SH-SY5Y (cell line): ENCODE results near the gene CNTN4.
A peak's percentile ranks its signal among the peaks of the same experiment; 100 is the strongest.

Source experiments
- GATA2 ChIP-seq: IDR thresholded peaks from 2 replicates; pipeline ENCODE4 v1.6.1; 2011; ENCODE audit warnings: mild to moderate bottlenecking, low read depth, low read length
- GATA3 ChIP-seq: IDR thresholded peaks from 2 replicates; pipeline ENCODE4 v1.6.1; 2011; ENCODE audit warnings: low read depth, mild to moderate bottlenecking, low read length, moderate library complexity

Gene CNTN4

GRCh38 chr3:2790266-2790815 lies 691.7 kb downstream of the CNTN4 start:
- TF ChIP-seq GATA2 (no peak), GATA3 (no peak)

DNA sequence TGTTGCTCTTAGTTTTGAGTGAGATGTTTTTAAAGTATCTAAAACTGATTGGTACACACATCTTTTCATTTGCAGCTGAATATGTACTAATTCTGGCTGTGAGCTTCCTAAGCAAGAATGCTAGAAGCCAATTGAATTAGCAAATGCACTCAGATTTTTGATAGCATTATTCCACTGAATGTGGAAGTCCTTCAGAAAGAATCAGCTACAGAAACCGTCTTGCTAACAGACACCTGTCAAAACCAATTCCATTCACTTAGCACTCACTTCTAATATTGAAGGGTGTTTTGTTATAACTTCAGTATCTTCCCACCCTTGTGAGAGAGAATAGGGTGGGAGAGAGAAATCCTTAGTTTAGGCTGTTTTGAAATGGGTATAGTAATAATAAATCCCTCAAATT lies 693.8 kb downstream of the CNTN4 start:
- TF ChIP-seq GATA3: no peak
- no peak; the same call in 1 of the 2 replicates for TF ChIP-seq GATA2

DNA sequence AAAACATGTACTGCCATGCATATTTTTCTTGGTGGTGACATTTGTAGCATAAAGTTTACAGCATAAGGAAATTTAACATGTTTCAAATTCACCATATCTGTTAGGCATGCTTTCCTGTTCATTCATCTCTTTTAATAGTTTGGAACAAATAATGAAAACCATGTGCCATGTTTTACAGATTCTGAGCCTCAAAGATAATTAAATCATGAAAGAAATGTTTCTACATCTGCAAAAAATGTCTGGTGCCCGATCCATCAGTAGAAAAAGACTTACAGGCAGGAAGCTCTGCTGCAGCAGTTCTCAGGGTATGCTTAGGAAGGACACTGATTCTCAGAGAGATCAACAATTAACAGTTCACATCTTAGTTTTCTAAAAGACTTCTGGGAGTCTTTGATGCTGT lies 695.3 kb downstream of the CNTN4 start:
- peak; percentile 17; the same call in 1 of the 2 replicates for TF ChIP-seq GATA2
- TF ChIP-seq GATA3: no peak

GRCh38 chr3:2802429-2802828 lies 703.8 kb downstream of the CNTN4 start:
- TF ChIP-seq GATA2 (no peak), GATA3 (no peak)

DNA sequence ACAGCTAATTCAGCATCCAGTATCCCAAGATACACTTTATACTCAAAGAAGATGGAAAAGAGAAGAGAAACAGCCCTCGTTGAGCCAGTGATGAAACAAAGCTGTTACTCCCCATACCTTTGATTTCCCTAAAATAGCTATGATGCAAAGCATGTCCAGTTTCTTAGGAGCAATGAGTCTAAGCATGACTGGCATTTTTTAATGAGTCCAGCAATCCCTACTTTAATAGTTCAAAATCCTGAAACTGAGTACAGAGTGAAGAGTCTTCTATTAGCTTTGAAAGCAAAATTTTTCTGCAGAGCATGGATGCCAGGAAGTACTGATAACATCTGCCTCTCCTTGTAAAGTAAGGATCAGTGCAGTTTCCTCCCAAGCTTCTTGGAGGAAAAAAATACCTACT lies 708.8 kb downstream of the CNTN4 start:
- TF ChIP-seq GATA3 (no peak), GATA2 (no peak)

DNA sequence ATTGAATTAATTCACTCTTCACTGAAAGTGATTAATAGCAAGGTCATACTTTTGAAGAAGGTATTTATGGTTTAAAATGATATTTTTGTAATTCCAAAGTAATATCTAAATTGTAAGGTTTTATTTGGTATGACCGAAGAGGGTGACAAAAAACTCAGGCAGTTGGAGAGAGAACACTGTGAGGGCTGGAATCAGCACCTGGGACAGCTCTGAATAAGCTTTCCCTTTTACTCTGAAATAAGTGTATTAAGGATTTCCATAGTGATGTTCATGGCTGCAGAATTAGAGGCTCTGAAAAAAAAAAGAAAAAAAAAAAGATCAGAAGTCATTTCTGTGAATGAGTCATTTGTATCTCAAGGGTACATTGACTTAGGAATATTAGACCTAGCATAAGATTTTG lies 712.1 kb downstream of the CNTN4 start:
- TF ChIP-seq GATA3 (no peak), GATA2 (no peak)

GRCh38 chr3:2819571-2819970 lies 720.9 kb downstream of the CNTN4 start:
- TF ChIP-seq GATA3 (no peak), GATA2 (no peak)

GRCh38 chr3:2822611-2823010 lies 723.9 kb downstream of the CNTN4 start:
- TF ChIP-seq GATA3: no peak
- no peak for TF ChIP-seq GATA2

- TF ChIP-seq GATA3: no peak
- TF ChIP-seq GATA2: no peak
These were observed 724.4 kb downstream of the CNTN4 start for GRCh38 chr3:2823031-2823430.

- no peak for TF ChIP-seq GATA3
- no peak for TF ChIP-seq GATA2
These were observed 725.0 kb downstream of the CNTN4 start for GRCh38 chr3:2823437-2824211.

- no peak for TF ChIP-seq GATA2
- no peak for TF ChIP-seq GATA3
These were observed 727.4 kb downstream of the CNTN4 start for GRCh38 chr3:2826036-2826435.

DNA sequence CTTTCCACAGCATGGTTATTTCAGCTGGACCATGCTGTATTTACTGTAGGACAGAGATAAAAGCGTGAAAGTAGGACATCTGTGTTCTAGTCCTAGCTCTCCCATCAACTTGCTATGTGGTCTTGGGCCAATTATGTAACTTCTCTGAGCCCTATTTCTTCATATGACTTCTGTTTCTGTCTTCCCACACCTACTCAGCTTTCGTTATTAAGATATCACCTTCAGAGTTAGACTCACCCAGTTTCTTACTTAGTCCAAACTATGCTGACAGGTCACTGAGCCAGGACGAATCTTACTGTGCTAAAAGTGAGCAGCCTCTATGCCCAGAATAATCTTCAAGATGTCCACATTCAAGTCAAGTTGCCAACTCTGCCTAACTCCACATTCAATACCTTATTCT lies 727.8 kb downstream of the CNTN4 start:
- TF ChIP-seq GATA3 (no peak), GATA2 (no peak)

GRCh38 chr3:2837239-2837638 lies 738.6 kb downstream of the CNTN4 start:
- TF ChIP-seq GATA2: peak; percentile 94
- peak; percentile 62; the same call in 1 of the 2 replicates for TF ChIP-seq GATA3

- no peak for TF ChIP-seq GATA3
- TF ChIP-seq GATA2: no peak
These were observed 739.2 kb downstream of the CNTN4 start for GRCh38 chr3:2837910-2838309.

- TF ChIP-seq GATA2 (peak; percentile 45), GATA3 (no peak)
These were observed 740.0 kb downstream of the CNTN4 start for GRCh38 chr3:2838546-2839157.

DNA sequence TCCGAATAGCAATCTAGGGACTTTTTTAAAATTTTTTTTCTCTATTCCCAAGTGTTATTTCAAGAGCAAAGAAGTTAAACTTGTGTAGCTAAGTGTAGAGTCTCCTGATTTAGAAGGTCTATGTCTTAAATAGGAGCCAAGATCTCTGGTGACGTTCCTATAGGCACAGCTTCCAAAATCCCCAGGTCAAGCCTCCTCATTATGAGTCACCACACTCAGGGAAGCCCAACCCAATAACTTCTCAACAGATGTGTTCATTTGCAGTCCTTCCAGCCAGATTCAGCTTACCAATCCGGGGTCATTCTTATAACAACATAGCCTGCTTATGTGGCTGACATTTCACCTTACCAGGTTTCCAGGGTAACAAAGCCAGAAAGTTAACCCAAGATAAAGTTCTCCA lies 741.2 kb downstream of the CNTN4 start:
- TF ChIP-seq GATA3: no peak
- TF ChIP-seq GATA2: no peak
